Measurements from ENCODE around the gene SPINT2.

DNA sequence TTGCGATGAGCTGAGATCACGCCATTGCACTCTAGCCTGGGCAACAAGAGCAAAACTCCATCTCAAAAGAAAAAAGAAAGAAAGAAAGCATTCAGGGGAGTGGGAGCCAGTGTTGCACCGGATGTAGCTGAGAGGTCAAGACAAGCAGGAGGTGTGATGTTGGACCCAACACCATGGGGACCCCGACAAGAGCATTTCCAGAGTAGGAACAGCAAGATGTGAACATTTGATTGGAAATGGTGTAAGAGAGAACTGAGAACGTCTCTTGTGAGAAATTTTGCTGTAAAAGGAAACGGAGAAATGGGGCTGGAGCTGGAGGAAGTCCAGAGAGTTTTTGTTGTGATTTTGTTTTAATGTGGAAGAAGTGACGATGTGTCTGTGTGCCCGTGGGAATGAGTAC lies 24.6 kb upstream of the SPINT2 start:
- TF ChIP-seq, protein P1, sequence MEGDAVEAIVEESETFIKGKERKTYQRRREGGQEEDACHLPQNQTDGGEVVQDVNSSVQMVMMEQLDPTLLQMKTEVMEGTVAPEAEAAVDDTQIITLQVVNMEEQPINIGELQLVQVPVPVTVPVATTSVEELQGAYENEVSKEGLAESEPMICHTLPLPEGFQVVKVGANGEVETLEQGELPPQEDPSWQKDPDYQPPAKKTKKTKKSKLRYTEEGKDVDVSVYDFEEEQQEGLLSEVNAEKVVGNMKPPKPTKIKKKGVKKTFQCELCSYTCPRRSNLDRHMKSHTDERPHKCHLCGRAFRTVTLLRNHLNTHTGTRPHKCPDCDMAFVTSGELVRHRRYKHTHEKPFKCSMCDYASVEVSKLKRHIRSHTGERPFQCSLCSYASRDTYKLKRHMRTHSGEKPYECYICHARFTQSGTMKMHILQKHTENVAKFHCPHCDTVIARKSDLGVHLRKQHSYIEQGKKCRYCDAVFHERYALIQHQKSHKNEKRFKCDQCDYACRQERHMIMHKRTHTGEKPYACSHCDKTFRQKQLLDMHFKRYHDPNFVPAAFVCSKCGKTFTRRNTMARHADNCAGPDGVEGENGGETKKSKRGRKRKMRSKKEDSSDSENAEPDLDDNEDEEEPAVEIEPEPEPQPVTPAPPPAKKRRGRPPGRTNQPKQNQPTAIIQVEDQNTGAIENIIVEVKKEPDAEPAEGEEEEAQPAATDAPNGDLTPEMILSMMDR (optimal IDR thresholded peaks at IDR 0.05 in 1 of 3, IDR thresholded peaks at IDR 0.05 in 1 of 3, conservative IDR thresholded peaks at IDR 0.05 in 1 of 3; ENCODE audit: extremely low read depth in 1 of 3, insufficient read depth in 2 of 3, low read length in 3 of 3) = no peak
- no peak for TF ChIP-seq EZH2 (IDR thresholded peaks at IDR 0.05; ENCODE audit: low read length)

All from keratinocyte (primary cell).